ENCODE measurements around the gene TMEM144.

TMEM144 gene

GRCh38 chr4:158302076-158302866, 92.0 kb downstream of the TMEM144 start:
- DNase-seq, result no peak

- DNase-seq, result no peak
Observed at GRCh38 chr4:158304694-158305093, 94.4 kb downstream of the TMEM144 start.
